Tibial nerve (tissue), 4 donors: ENCODE data around the gene MFAP3. TPM values are rescaled to one million over a fixed set of nuclear protein-coding genes. Genes with fewer than 3 reads are reported as not detected.
A peak's percentile ranks its signal among the peaks of the same experiment; 100 is the strongest.

Source experiments
- DNase-seq, 2 donors: peaks; one replicate each; pipeline ENCODE4 v3.0.0-alpha.2; 2019; ENCODE audit warnings: low spot score in 2 of 2
- H3K27ac ChIP-seq, 4 donors: fragments of 200-600 bp; sonication (generic) in 3 of 4; one replicate each; pipeline ENCODE4 v1.5.1; 2017 to 2019; ENCODE audit warnings: mild to moderate bottlenecking in 1 of 4
- H3K27me3 ChIP-seq, 2 donors: fragments of 200-600 bp; sonication (generic) in 1 of 2; one replicate each; pipeline versions ENCODE4 v1.5.1 to v1.6.0; 2017 to 2019
- H3K36me3 ChIP-seq, 3 donors: fragments of 200-600 bp; sonication (generic); one replicate each; pipeline ENCODE4 v1.5.1; 2018 to 2019
- H3K4me1 ChIP-seq, 4 donors: fragments of 200-600 bp; sonication (generic) in 3 of 4; one replicate each; pipeline ENCODE4 v1.5.1; 2017 to 2019
- H3K4me3 ChIP-seq, 4 donors: fragments of 200-600 bp; sonication (generic) in 3 of 4; one replicate each; pipeline ENCODE4 v1.5.1; 2017 to 2019; ENCODE audit warnings: mild to moderate bottlenecking in 1 of 4, moderate library complexity in 1 of 4
- H3K9me3 ChIP-seq, 4 donors: fragments of 200-600 bp; sonication (generic) in 3 of 4; one replicate each; pipeline ENCODE4 v1.5.1; 2017 to 2019
- EP300 ChIP-seq, 2 donors: sonication (generic); formaldehyde crosslinking; IDR thresholded peaks; one replicate each; pipeline ENCODE4 v1.6.1; 2017; ENCODE audit warnings: antibody characterized with exemption in 2 of 2, mild to moderate bottlenecking in 1 of 2
- POLR2A ChIP-seq, 2 donors: fragments of 450-650 bp; IDR thresholded peaks; one replicate each; pipeline ENCODE4 v1.6.1; 2017; ENCODE audit warnings: antibody characterized with exemption in 2 of 2, mild to moderate bottlenecking in 2 of 2, moderate library complexity in 2 of 2
- WGBS, 2 donors: methylation state at CpG; one replicate each; pipeline ENCODE4 v1.1.5; 2018; 5-methylcytosine and 5-hydroxymethylcytosine counted together
- total RNA-seq, 4 donors: library from RNA; depleted of rRNA; stranded (reverse); fragments of >200 nt; gene quantifications; one replicate each; pipeline ENCODE4 v1.1.0, GENCODE V29; 2016
- TF ChIP-seq, protein P1 (sequence below), 5 experiments: fragments of 200-600 bp in 3 of 5; fragments of 450-650 bp in 2 of 5; sonication (generic) in 3 of 5; IDR thresholded peaks; one replicate each; pipeline ENCODE4 v1.5.1; 2016 to 2019; ENCODE audit warnings: antibody characterized with exemption in 5 of 5, mild to moderate bottlenecking in 3 of 5, moderate library complexity in 2 of 5

Gene MFAP3
- total RNA-seq, 4 donors from 2014 or later, result 15.7 to 45.9 (median 36.4) TPM

DNA sequence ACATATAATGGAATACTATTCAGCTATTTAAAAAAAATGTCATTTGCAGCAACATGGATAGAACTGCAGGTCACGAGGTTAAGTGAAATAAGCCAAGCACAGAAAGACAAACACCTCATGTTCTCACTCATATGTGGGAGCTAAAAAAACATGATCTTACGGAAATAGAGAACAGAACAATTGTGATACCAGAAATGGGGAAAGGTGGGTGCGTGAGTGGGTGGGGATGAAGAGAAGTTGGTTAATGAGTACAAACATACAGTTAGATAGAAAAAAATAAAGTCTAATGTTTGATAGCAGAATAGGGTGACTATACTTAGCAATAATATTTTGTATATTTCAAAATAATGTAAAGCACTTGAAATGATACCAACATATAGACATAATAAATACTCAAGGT lies 38.8 kb upstream of the MFAP3 start:
- Histone ChIP-seq H3K4me3 (no peak overlapping the region), H3K36me3 (peaks cover 0 to 40% (median 0%) of the 10 kb centered on the region in 3 donors), H3K27ac (no peak overlapping the region), H3K4me1 (peaks cover 0 to 6% (median 0%) of the 10 kb centered on the region in 4 donors), H3K9me3 (no peaks in the 10 kb centered on the region), H3K27me3 (no peaks in the 10 kb centered on the region)
- no peak for DNase-seq
- TF ChIP-seq, protein P1, sequence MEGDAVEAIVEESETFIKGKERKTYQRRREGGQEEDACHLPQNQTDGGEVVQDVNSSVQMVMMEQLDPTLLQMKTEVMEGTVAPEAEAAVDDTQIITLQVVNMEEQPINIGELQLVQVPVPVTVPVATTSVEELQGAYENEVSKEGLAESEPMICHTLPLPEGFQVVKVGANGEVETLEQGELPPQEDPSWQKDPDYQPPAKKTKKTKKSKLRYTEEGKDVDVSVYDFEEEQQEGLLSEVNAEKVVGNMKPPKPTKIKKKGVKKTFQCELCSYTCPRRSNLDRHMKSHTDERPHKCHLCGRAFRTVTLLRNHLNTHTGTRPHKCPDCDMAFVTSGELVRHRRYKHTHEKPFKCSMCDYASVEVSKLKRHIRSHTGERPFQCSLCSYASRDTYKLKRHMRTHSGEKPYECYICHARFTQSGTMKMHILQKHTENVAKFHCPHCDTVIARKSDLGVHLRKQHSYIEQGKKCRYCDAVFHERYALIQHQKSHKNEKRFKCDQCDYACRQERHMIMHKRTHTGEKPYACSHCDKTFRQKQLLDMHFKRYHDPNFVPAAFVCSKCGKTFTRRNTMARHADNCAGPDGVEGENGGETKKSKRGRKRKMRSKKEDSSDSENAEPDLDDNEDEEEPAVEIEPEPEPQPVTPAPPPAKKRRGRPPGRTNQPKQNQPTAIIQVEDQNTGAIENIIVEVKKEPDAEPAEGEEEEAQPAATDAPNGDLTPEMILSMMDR (IDR thresholded peaks at IDR 0.05), result no peak
- TF ChIP-seq EP300 (IDR thresholded peaks at IDR 0.05), result no peak
- no peak for TF ChIP-seq POLR2A (IDR thresholded peaks at IDR 0.05)
- 86 to 90% methylated on average over 3 of the region's 3 CpGs for WGBS, 2 donors

GRCh38 chr5:154000703-154001102 lies 38.1 kb upstream of the MFAP3 start:
- no peaks in the 10 kb centered on the region for H3K27me3 ChIP-seq
- no peak for TF ChIP-seq POLR2A (IDR thresholded peaks at IDR 0.05)
- peaks cover 0 to 40% (median 0%) of the 10 kb centered on the region in 3 donors for H3K36me3 ChIP-seq
- H3K27ac ChIP-seq, result no peak overlapping the region
- H3K9me3 ChIP-seq, result no peaks in the 10 kb centered on the region
- H3K4me1 ChIP-seq, result peaks cover 0 to 6% (median 0%) of the 10 kb centered on the region in 4 donors
- H3K4me3 ChIP-seq, result no peak overlapping the region
- DNase-seq, result no peak

- WGBS, 2 donors, result 33 to 37% methylated on average over 4 of the region's 4 CpGs
- no peak overlapping the region for H3K4me3 ChIP-seq
- H3K27me3 ChIP-seq, result no peaks in the 10 kb centered on the region
- H3K27ac ChIP-seq, result peak overlapping the region in 2 of 4 donors; percentile 5 to 65
- TF ChIP-seq, protein P1 (IDR thresholded peaks at IDR 0.05), result no peak
- TF ChIP-seq POLR2A (IDR thresholded peaks at IDR 0.05), result no peak
- peak; percentile 30 to 72 for TF ChIP-seq EP300 (IDR thresholded peaks at IDR 0.05)
- DNase-seq, result no peak
- peaks cover 0 to 6% (median 0%) of the 10 kb centered on the region in 4 donors for H3K4me1 ChIP-seq
- peaks cover 0 to 40% (median 0%) of the 10 kb centered on the region in 3 donors for H3K36me3 ChIP-seq
- no peaks in the 10 kb centered on the region for H3K9me3 ChIP-seq
Observed at GRCh38 chr5:154002093-154002492, 36.7 kb upstream of the MFAP3 start.

DNA sequence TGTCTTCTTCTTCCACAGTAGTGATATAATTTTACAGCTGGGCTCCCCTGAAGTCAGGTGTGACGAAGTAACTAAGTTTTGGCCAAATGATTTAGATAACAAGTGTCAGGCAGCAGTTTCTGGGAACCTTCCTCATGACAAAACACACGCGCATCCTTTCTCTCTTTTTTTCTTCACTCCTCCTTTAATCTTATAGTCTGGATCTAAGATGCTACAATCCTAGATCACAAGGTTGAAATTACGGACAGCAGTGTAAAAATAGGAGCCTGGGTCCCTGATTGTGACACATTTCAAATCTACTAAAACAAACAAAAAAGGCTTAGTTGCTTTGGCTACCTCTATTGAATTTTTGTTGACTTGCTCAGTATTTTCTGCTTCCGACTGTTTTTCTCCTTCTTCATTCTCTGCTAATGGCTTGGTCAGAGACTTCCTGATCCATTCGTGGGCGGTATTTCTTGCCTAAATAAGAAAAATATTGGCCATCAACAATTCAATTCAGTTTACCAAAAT lies 36.2 kb upstream of the MFAP3 start:
- Histone ChIP-seq H3K36me3 (peaks cover 0 to 41% (median 0%) of the 10 kb centered on the region in 3 donors), H3K27me3 (no peaks in the 10 kb centered on the region), H3K4me3 (no peak overlapping the region), H3K9me3 (no peaks in the 10 kb centered on the region), H3K4me1 (peaks cover 0 to 6% (median 0%) of the 10 kb centered on the region in 4 donors), H3K27ac (peak overlapping the region in 2 of 4 donors; percentile 5 to 65)
- WGBS, 2 donors, result 86 to 87% methylated on average over 7 of the region's 7 CpGs
- DNase-seq, result no peak
- no peak for TF ChIP-seq POLR2A (IDR thresholded peaks at IDR 0.05)
- no peak for TF ChIP-seq EP300 (IDR thresholded peaks at IDR 0.05)
- TF ChIP-seq, protein P1 (IDR thresholded peaks at IDR 0.05), result no peak

DNA sequence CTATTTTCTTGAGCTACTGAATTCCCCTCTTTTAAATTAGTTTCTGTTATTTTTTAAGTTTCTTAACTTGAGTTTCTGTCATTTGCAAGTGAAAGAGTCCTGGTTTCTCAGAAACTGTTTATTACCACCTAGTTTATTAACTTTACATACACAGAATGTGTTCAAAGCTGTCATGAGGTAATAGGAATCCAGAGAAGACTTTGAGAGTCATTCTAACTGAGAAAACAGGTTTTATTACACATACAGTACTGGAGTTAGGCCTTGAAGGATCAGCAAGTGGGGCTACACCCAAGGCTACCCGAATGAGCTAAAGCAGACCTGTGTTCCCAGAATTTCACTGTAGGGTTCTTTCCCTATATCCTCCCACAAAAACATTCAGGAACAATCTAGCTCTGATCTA lies 33.1 kb upstream of the MFAP3 start:
- DNase-seq, result no peak
- peaks cover 0 to 33% (median 0%) of the 10 kb centered on the region in 3 donors for H3K36me3 ChIP-seq
- TF ChIP-seq EP300 (IDR thresholded peaks at IDR 0.05) (no peak), POLR2A (IDR thresholded peaks at IDR 0.05) (no peak)
- TF ChIP-seq, protein P1 (IDR thresholded peaks at IDR 0.05), result no peak
- WGBS, 2 donors, result 86 to 91% methylated on average over 1 of the region's 1 CpG
- no peak overlapping the region for H3K4me3 ChIP-seq
- H3K27me3 ChIP-seq, result no peaks in the 10 kb centered on the region
- no peaks in the 10 kb centered on the region for H3K9me3 ChIP-seq
- no peak overlapping the region for H3K27ac ChIP-seq
- peaks cover 0 to 6% (median 0%) of the 10 kb centered on the region in 4 donors for H3K4me1 ChIP-seq
